Measurements from ENCODE around the gene AGR2.
A peak's percentile ranks its signal among the peaks of the same experiment; 100 is the strongest.
"Not testable (repeated sequence)": the region's sequence is repeated elsewhere in the genome, so short reads cannot be mapped to it uniquely, and the experiment has no call there.

The AGR2 gene

DNA sequence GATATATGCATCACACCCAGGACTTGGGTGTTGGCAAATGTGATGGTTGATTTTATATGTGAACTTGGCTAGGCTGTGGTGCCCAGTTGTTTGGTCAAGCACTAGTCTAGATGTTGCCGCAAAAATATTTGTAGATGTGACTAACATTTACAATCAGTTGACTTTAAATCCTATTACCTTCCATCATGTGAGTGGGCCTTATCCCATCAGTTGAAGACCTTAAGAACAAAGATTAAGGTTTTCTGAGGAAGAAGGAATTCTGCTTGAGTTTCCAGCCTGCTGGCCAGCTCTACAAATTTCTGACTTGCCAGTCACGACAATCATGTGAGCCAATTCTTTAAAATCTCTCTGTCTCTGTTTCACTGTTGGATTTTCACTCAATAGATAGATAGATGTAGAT, 30.9 kb downstream of the AGR2 start:
- no peak for DNase-seq (ENCODE audit: low read depth)

DNA sequence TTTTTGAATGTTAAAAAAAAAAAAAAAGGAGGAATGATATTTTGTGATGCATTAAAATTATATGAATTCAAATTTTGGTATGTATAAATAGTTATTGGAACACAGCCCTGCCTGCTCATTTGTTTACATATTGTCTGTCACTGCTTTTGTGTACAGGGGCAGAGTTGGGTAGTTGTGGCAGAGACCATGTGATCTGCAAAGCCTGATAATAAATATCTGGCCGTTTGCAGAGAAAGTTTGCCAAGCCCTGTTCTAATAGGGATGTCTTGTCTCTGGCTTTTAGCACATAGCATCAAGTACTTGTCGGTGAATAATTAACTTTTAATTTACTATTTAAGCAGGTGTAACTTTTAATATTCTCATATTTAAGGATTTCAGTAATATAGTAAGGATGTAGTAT, 31.5 kb downstream of the AGR2 start:
- DNase-seq (ENCODE audit: low read depth), result no peak

DNA sequence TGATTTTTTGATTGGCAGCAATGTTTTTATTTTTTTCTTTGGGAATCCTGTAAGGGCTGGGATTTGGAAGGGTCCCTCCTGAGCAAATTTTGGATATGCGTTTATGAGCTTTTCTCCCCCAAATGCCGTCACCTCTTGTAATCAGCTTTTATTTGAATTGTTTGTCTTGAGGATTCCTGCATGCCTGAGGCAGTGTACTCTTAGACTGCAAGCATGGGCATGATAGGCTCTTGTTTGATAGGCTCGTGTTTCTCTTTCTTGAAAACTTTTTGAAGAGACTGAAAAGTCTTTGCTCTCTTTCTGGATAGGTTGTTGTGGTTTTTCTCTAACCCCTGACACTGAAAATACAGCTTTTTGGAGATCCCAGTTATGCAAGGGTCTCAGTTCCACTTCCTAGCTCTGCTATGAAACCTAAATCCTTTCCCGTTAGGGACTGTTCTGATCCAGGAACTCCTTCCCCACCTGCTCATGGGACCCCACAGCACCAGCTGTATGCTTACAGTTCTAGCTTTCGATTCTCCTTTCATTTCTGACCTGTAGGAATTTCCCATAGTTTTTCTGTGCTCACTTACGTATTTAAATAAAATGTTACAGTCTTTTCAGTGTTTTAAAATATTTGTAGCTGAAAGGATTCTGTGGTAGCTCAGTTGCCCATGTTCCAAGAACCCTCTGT, 34.0 kb downstream of the AGR2 start:
- no peak for DNase-seq (ENCODE audit: low read depth)

DNA sequence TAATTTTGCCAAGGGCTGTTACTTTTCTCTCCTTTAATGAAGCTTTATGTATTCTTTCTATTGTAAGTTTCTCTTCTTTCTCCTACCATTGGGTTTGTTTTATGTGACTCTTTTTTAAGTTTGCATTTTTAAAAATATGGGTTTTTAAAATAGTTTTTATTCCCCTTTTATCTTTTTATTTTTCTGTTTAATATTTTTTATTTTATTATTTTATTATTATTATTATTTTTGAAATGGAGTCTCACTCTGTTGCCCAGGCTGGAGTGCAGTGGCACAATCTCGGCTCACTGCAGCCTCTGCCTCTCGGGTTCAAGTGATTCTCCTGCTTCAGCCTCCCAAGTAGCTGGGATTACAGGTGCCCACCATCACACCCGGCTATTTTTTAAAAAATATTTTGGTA, 34.8 kb downstream of the AGR2 start:
- DNase-seq (ENCODE audit: low read depth), result not testable (repeated sequence)

DNA sequence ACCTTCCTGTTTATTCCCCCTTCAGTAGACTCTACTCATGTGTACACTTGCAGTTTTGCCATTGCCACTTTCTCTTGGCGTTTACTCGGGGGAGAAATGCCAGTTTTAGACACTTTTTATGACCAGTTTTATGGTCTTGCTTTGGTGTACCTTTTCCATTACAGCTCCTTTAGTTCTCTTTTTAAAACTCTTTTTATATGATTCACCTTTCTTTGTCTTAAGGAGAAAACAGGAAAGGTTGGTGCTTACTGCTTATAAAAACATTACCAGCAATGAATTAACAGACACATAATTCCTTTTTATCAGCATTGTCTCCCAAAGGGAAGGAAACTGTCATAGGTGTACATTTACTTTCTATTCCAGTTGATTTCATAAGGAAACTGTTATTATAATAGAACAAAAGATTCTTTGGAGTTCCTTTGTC, 39.4 kb downstream of the AGR2 start:
- no peak for DNase-seq (ENCODE audit: low read depth)

DNA sequence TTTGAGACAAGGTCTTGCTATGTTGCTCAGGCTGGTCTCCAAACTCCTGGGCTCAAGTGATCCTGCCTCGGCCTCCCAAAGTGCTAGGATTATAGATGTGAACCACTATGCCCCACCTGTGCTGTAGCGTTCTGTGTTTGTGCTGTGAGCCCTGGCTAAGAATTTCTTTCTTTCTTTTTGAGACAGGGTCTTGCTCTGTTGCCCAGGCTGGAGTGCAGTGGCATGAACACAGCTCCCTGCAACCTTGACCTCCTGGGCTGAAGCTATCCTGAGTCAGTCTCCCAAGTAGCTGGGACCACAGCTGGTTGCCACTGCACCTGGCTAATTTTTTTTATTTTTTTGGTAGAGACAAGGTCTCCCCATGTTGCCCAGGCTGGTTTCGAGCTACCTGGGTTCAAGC, 39.9 kb downstream of the AGR2 start:
- DNase-seq (ENCODE audit: low read depth), result no peak

DNA sequence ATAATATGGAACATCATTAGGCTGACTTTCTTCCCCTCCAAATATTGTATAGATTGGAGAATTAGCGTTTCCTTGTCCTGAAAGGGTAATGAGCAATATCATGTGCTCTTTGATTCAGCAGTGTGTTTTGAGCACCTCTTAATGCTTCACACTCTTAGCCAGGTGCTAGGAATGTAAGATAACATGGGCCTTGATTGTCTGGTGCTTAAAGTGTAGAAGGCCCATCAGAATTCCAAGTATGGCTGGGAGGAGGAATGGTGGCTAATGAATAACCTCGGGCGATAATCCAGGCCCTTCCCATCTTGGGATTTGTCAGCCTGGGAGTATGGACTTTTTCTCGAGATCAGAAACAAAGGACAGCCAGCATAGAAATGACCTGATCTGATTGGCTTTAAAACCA, 42.6 kb downstream of the AGR2 start:
- DNase-seq (ENCODE audit: low read depth), result no peak

DNA sequence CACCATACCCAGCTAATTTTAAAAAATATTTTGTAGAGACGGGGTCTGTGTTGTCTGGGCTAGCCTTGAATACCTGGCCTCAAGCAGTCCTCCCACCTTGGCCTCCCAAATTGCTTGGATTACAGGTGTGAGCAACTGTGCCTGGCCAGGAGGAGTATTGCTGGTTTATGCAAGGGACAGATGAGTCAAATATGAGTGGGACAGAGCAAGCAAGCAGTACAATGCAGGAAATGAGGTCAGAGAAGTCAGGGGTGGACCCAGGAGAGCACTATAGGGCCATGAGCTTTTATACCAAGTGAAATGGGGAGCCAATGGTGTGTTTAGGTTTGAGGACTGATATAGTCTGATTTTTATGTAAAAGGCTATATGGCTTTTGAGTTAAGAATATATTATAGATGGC, 45.0 kb downstream of the AGR2 start:
- no peak for DNase-seq (ENCODE audit: low read depth)

DNA sequence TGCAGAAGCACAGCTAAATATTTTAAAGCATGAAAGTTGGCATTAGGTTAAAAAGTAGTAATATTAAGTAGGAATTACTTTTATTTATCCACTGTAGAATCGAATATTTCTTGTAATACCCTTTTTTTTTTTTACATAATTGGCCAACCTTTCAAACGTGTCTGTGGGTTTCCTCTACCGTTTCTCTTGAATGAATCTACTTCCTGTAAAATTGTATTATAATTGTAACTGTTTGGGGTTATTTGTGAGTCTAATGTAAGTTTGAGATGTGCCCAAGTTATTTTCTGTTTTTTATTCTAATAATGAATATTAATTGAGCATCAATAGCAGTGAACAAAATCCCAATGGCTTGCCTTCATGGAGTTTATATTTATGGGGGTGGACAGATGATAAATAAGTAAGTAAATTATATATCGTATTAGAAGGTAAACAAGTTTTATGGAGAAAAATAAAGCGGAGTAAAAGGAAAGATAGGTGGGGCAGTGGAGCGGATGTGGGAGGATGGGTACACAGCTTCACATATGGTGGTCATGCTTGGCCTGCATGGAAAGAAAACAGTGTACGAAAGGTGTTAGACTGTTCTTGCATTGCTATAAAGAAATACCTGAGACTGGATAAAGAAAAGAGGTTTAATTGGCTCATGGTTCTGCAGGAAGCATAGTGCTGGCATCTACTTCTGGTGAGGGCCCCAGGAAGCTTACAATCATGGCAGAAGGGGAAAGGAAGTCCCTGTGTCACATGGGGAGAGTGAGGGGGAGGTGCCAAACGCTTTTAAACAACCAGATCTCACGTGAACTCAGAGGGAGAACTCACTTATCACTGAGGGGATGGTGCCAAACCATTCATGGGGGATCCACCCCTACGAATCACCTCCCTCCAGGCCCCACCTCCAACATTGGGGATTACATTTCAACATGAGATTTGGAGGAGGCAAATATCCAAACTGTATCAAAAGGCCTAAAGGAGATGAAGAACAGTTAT, 45.9 kb downstream of the AGR2 start:
- DNase-seq (ENCODE audit: low read depth), result no peak

DNA sequence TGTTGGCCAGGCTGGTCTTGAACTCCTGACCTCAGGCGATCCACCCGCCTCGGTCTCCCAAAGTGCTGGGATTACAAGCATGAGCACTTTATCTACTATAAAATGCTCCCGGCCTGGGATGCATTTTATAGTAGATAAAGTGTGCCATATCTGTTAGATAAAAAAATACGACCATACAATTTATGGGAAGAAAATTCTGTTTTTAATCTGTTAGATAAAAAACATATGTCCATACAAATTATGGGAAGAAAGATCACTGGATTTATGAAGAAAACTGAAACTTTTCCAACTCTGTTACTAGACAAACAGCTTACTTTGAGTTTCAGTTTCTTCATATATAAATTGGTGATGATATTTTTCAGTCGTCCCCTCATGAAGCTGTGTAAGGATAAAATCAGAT, 46.8 kb downstream of the AGR2 start:
- DNase-seq (ENCODE audit: low read depth), result no peak

DNA sequence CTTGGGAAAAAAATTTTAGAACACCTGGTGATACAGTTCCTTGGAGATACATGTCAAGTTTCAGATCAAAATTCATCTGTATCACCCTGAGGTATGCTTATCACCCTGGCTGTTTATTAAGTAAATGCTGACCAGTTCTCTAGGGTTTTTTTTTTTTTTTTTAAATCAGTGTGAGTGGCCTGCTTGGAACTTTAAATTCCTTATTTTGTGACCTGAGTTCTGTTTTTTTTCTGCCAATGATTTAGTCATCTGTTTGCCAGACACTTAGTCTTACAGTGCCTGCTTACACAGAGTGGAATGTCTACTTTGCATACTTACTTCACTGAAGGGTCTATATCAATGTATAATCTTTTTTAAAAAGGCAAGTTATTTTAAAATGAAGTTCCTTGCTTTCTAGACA, 49.4 kb downstream of the AGR2 start:
- DNase-seq (ENCODE audit: low read depth), result peak; percentile 51

DNA sequence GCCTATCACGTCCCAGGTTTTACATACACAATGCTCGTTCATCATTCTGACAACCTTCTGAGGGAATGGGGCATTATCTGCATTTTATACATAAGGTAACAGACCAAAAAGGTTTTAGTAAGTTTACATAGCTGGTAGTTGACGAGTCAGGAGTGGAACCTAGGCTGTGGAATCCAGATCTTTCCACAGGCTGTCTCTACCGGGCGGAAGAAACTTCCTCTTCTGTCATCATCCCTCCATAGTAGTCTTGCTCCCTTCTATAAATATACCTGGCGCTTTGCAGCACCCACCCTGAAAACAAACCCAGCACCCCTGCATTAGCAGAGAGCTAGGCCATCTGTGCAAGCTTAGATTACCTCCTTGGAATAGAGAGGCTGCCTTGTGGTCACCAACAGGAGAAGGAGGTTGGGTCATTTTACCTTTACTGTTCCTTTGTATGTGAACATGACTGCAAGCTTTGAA, 49.9 kb downstream of the AGR2 start:
- DNase-seq (ENCODE audit: low read depth), result no peak

DNA sequence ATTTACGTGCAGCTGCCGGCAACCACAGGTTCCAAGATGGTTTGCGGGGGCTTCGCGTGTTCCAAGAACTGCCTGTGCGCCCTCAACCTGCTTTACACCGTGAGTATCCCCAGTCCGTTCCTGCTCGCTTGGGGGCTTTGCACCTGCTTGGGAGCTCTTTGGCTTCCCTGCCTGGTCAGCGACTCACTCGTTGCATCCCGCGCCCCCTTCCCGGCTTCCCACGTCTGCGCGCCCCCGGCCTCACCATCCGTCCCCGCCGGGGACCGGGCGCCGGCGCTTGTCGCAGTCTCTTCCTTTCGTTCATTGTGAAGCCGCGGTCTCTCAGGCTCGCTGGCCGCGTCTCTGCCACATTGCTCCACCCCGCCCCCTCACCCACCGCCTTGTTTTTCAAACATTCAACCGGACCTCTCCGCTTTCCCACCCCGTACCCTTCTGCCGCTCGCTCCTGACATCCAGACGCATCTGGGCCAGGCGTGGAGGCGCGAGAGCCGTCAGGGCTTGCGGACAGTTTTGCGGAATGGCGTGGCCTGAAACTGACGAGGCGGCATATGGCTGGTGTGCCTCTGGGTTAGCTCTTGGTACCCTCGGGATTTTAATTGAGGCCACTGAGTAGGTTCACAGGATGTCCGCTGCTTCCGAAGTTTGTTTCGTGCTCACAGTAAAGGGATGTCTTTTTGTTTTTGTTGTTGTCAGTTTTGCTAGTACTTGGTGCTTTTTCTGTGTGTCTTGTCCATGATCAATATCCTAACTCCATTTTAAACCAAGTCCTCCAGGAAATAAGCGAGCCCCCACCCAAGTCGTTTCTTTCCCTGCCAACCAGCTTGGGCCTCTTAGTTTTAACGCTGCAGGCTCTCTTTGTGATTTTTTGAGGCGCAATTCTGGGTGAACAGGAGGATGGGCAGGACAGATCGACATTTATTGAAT, 50.6 kb downstream of the AGR2 start:
- DNase-seq (ENCODE audit: low read depth), result peak; percentile 40

DNA sequence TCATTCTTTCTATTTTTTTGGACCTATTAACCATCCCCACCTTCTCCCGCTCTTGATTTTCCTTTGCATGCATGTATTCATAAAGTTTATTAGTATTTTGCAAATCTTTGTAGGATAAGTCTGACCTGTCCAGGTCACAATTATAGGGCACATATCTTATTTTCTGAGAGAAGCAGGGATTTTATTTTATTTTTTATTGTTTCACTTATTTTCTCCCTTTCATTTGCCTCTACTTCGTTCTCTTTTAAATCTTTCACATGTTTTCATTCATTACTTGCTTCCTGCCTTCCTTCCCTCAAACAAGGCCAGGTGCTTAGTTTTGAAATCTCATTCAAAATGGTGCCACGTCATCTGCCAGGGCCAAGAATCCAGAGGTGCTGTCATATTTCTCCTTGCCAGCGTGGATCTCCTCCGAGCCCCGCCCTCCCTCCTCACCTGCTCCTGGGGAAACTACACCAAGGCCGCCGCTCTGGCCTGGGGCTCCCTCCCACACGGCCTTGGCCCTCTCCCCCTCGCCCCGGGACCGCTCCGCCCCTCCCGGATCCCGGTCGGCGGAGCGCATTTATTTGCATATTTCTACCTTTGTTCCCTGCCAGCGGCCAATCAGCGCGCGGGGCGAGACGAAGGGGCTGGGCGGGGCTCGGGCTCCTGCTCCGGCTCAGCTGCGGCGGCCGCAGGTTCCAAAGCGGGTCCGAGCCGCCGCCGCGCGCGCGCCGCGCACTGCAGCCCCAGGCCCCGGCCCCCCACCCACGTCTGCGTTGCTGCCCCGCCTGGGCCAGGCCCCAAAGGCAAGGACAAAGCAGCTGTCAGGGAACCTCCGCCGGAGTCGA, 51.5 kb downstream of the AGR2 start, which contains the start of gene TSPAN13:
TSPAN13 (plus strand) TSS at position 654 of the 830 bp plus-strand sequence. CDS start 213 bp downstream, outside the sequence.
- DNase-seq (ENCODE audit: low read depth), result peak; percentile 73

DNA sequence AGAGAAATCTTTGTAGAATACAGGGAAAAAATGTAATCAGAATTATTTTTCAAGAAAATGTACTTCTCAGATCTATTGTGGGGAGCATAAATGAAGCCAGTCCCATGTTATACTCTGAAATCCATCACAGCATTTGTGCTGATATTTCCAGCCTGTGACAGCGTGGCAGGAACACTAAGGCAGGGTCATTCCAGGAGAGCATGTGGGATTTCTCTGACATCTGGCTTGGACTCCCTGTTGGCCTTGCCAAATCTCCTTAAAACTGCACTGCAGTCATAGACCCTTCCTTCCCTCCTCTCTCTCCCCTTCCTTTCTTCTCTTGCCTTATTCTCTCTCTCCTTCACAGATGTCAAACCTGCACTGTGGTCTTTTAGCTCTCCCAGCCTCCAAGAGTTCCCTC, 57.7 kb downstream of the AGR2 start:
- no peak for DNase-seq (ENCODE audit: low read depth)

DNA sequence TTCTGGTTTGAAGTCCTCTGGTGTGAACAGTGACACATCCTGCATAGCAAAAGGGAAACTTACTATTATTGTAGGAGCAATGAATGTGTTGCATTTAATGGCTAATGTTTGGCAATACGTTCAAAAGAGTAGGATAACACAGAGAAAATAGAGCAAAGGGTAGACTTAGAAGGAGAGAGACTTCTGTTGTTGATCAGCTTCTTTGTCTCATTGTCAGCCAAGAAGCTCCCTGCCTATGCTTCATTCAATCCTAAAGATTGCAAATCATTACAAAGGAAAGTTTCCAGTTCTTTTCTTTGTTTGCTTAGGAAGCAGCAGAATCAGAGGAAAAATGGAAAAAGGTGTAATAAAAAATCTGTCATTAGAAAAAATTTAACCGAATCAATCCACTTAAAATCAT, 59.2 kb downstream of the AGR2 start:
- no peak for DNase-seq (ENCODE audit: low read depth)

DNA sequence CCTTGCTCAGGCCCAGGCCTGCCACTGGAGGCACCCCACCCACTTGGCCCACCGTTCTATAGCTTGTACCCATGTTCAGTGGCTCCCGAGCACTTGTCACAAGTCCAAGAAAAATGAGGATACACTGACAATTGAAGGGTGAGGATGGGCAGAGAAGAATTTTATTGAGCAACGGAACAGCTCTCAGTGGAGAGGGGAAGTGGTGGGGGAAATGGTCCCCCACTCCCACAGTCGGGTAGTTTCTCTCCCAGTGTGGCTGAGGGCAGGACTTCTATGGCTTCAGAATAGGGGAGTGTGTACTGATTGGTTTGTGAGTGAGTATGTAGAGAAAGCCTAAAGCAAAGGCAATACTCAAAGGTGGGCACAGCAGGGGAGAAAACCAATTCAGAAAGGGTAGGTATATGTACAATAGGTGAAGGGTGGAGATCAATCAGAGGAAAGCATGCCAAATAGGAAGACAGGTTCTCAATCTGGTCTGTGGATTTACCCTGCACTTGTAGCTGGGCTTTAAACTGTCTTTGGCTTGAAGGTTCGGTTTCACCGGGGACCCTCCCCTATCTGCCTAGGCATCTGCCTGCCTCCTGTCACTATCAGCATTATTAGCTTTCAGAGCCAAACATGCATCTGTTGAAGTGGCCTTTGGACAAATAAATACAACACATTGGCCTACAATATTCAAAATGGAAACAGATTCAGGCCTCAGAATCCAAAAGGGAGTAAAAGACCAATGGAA, 60.1 kb downstream of the AGR2 start:
- DNase-seq (ENCODE audit: low read depth), result no peak

DNA sequence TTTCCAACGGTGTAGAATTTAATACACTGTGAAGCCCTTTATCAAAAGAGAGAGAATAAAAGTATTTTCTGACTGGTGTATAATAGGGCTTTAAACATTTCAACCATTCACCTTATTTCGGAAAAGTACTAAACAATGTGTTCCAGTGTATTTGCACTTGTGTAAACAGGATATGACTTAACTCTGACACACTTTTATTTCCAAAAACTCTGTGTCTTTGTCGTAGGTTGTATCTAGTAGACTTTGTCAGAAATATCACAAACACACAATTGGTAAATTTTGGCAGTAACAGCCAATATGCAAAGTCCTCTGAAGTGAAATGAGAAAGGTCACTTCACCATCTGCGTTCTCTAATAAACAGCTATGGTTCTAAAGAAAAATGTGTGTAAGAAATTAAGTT, 61.6 kb downstream of the AGR2 start:
- DNase-seq (ENCODE audit: low read depth), result peak; percentile 32

DNA sequence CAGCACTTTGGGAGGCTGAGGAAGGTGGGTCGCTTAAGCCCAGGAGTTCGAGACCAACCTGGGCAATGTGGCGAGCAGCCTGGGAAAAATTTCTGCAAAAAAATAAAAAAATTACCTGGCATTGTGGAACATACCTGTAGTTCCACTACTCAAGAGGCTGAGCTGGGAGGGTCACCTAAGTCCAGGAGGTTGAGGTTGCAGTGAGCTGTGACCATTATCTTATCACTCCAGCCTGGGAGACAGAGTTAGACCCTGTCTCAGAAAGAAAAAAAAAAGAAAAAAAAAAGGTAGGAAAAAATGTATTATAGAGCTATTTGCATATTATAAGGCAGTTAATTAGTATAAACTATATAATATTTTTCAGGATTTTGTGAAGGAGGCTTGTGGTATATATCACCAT, 62.3 kb downstream of the AGR2 start:
- DNase-seq (ENCODE audit: low read depth), result no peak
